SU-DHL-6 (cell line): ENCODE results near the gene SOX6.
"Not testable (repeated sequence)": the region's sequence is repeated elsewhere in the genome, so short reads cannot be mapped to it uniquely, and the experiment has no call there.

ENCODE experiments used
- H2AFZ ChIP-seq: fragments of 200-600 bp; sonication (generic); 2 replicates; pipeline ENCODE4 v1.6.1; 2014; ENCODE audit warnings: low read depth, mild to moderate bottlenecking, moderate library complexity, mixed read lengths, antibody characterized with exemption, low read length; ENCODE audit not compliant: severe bottlenecking
- H3F3A ChIP-seq: fragments of 200-600 bp; shearing (Covaris generic); 2 replicates; pipeline ENCODE4 v1.6.0; 2016; ENCODE audit warnings: antibody characterized with exemption, mild to moderate bottlenecking; ENCODE audit not compliant: insufficient read depth
- H3K27ac ChIP-seq: fragments of 200-600 bp; sonication (generic); 2 replicates; pipeline ENCODE4 v1.5.1; 2016; ENCODE audit warnings: low read depth, mild to moderate bottlenecking, low read length, moderate library complexity, mixed read lengths
- H3K27me3 ChIP-seq: fragments of 200-600 bp; sonication (generic), shearing (Covaris generic); 2 replicates; pipeline ENCODE4 v1.6.0; 2014; ENCODE audit warnings: mild to moderate bottlenecking, low read length
- H3K36me3 ChIP-seq: fragments of 200-600 bp; sonication (generic); 2 replicates; pipeline ENCODE4 v1.6.1; 2014; ENCODE audit warnings: mild to moderate bottlenecking, low read length, mixed read lengths
- H3K4me2 ChIP-seq: fragments of 300-600, 200-600 bp; shearing (Covaris generic), sonication (generic); 2 replicates; pipeline ENCODE4 v1.6.0; 2014; ENCODE audit warnings: low read length, low read depth, mild to moderate bottlenecking; ENCODE audit not compliant: poor library complexity, severe bottlenecking
- H3K4me3 ChIP-seq: fragments of 200-600 bp; sonication (generic); 2 replicates; pipeline ENCODE4 v1.5.1; 2014; ENCODE audit warnings: antibody characterized with exemption, low read length, mild to moderate bottlenecking, mixed read lengths; ENCODE audit not compliant: insufficient read depth, poor library complexity, severe bottlenecking
- H3K79me2 ChIP-seq: fragments of 200-600 bp; sonication (generic); 2 replicates; pipeline ENCODE4 v1.6.1; 2014; ENCODE audit warnings: mild to moderate bottlenecking, low read length, moderate library complexity; ENCODE audit not compliant: insufficient read depth
- H3K9ac ChIP-seq: fragments of 200-600 bp; sonication (generic); 2 replicates; pipeline ENCODE4 v1.7.0; 2014; ENCODE audit warnings: mild to moderate bottlenecking, low read length
- H3K9me2 ChIP-seq: fragments of 200-600 bp; sonication (generic); replicated peaks from 2 replicates; pipeline ENCODE4 v1.6.1; 2014; ENCODE audit warnings: low read length; ENCODE audit not compliant: insufficient read depth
- H3K9me3 ChIP-seq: fragments of 200-600 bp; sonication (generic); 2 replicates; pipeline ENCODE4 v1.6.1; 2014; ENCODE audit warnings: low read length, mixed read lengths; ENCODE audit not compliant: insufficient read depth
- H4K20me1 ChIP-seq: fragments of 200-600 bp; sonication (generic); 2 replicates; pipeline ENCODE4 v1.6.1; 2014; ENCODE audit warnings: low read depth, mild to moderate bottlenecking, antibody characterized with exemption, low read length, moderate library complexity, mixed read lengths
- CTCF ChIP-seq: fragments of 200-600 bp; sonication (generic); IDR thresholded peaks from one replicate; pipeline ENCODE4 v1.5.1; 2017; ENCODE audit warnings: antibody characterized with exemption, mild to moderate bottlenecking, low read length, moderate library complexity; ENCODE audit not compliant: insufficient read depth, poor library complexity, severe bottlenecking
- EZH2phosphoT487 ChIP-seq: fragments of 200-600 bp; sonication (generic), shearing (Covaris generic); conservative IDR thresholded peaks from 2 replicates; pipeline ENCODE4 v1.6.1; 2018; ENCODE audit warnings: mild to moderate bottlenecking, antibody characterized with exemption, low read length, moderate library complexity, mixed read lengths

The SOX6 gene

GRCh38 chr11:16151138-16151537 is 205.2 kb downstream of the SOX6 start:
- Histone ChIP-seq H3K27ac (no peak overlapping the region), H3K27me3 (no peaks in the 10 kb centered on the region), H3K4me2 (no peak overlapping the region), H3F3A (no peaks in the 10 kb centered on the region), H3K4me3 (no peak overlapping the region), H3K9ac (no peak overlapping the region), H3K9me3 (no peaks in the 10 kb centered on the region), H3K36me3 (no peaks in the 10 kb centered on the region), H3K79me2 (no peaks in the 10 kb centered on the region), H2AFZ (no peak overlapping the region), H4K20me1 (no peaks in the 10 kb centered on the region), H3K9me2 (no peaks in the 10 kb centered on the region)
- TF ChIP-seq EZH2phosphoT487 (no peak), CTCF (no peak)

- H3K4me3 ChIP-seq = no peak overlapping the region
- H4K20me1 ChIP-seq = no peaks in the 10 kb centered on the region
- TF ChIP-seq EZH2phosphoT487 = no peak
- TF ChIP-seq CTCF = no peak
- no peaks in the 10 kb centered on the region for H3K9me2 ChIP-seq
- H2AFZ ChIP-seq = no peak overlapping the region
- H3K9ac ChIP-seq = no peak overlapping the region
- no peaks in the 10 kb centered on the region for H3K9me3 ChIP-seq
- no peaks in the 10 kb centered on the region for H3K36me3 ChIP-seq
- no peak overlapping the region for H3K27ac ChIP-seq
- H3F3A ChIP-seq = no peaks in the 10 kb centered on the region
- no peaks in the 10 kb centered on the region for H3K27me3 ChIP-seq
- no peak overlapping the region for H3K4me2 ChIP-seq
- H3K79me2 ChIP-seq = no peaks in the 10 kb centered on the region
Measured at GRCh38 chr11:16149476-16149875, 206.9 kb downstream of the SOX6 start.

GRCh38 chr11:16148301-16148931 is 207.9 kb downstream of the SOX6 start:
- H3K4me3 ChIP-seq = no peak overlapping the region
- H3K4me2 ChIP-seq = no peak overlapping the region
- H2AFZ ChIP-seq = no peak overlapping the region
- H3K36me3 ChIP-seq = no peaks in the 10 kb centered on the region
- H3F3A ChIP-seq = no peaks in the 10 kb centered on the region
- no peak overlapping the region for H3K9ac ChIP-seq
- no peaks in the 10 kb centered on the region for H3K9me2 ChIP-seq
- no peak for TF ChIP-seq EZH2phosphoT487
- TF ChIP-seq CTCF = no peak
- no peak overlapping the region for H3K27ac ChIP-seq
- H3K9me3 ChIP-seq = no peaks in the 10 kb centered on the region
- no peaks in the 10 kb centered on the region for H3K79me2 ChIP-seq
- no peaks in the 10 kb centered on the region for H3K27me3 ChIP-seq
- no peaks in the 10 kb centered on the region for H4K20me1 ChIP-seq

- H3K9ac ChIP-seq, H3F3A ChIP-seq, H3K9me3 ChIP-seq, H3K27ac ChIP-seq, H3K4me3 ChIP-seq, H4K20me1 ChIP-seq, H2AFZ ChIP-seq, H3K27me3 ChIP-seq, H3K9me2 ChIP-seq, H3K79me2 ChIP-seq, H3K36me3 ChIP-seq, H3K4me2 ChIP-seq: not testable (repeated sequence)
Measured at GRCh38 chr11:16146980-16147379, 209.4 kb downstream of the SOX6 start.

- H3K36me3 ChIP-seq, H3K79me2 ChIP-seq, H3K27ac ChIP-seq, H3K4me2 ChIP-seq, H3K27me3 ChIP-seq, H3K9me2 ChIP-seq, H3F3A ChIP-seq, H3K4me3 ChIP-seq, H3K9me3 ChIP-seq, H3K9ac ChIP-seq, H4K20me1 ChIP-seq, H2AFZ ChIP-seq: not testable (repeated sequence)
Measured at GRCh38 chr11:16141614-16142013, 214.7 kb downstream of the SOX6 start.

- not testable (repeated sequence) for H4K20me1 ChIP-seq, H3K9me3 ChIP-seq, H3F3A ChIP-seq
Measured at GRCh38 chr11:16141162-16141561, 215.2 kb downstream of the SOX6 start.

More at GRCh38 chr11:16141162-16141561, 215.2 kb downstream of the SOX6 start:
- H3K27me3 ChIP-seq, H3K9ac ChIP-seq, H3K4me3 ChIP-seq, H3K79me2 ChIP-seq, H3K27ac ChIP-seq, H2AFZ ChIP-seq, H3K36me3 ChIP-seq, H3K9me2 ChIP-seq, H3K4me2 ChIP-seq: not testable (repeated sequence)
